Measurements from ENCODE around the gene LRP3. TPM values are rescaled to one million over a fixed set of nuclear protein-coding genes. Genes with fewer than 3 reads are reported as not detected.

LRP3 gene
- total and polyA plus RNA-seq, 2 of the 13 experiments (the other 11 are each of a cell fraction or from before 2014, with no cell fraction given): 17.6 to 51.6 TPM

DNA sequence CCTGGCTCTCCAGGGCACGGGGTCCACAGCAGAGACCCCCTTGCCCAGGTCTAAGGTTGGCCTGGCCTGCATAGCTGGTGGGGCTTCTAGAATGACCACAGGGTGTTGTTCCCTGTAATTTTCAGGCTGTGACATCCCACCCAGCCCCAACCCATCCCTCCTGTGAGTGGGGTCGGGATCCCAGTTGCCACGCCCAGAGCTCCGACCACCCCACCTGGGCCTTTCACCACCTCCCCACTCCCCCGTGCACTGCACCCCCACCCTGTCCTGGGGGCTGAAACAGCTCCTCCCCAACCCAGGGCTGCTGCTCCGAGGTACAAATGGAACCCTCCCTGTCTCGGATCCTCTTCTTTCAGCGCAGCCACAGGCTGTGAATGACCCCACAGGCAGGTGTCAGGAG, 40.0 kb downstream of the LRP3 start:
- POLR2A ChIA-PET: no interaction called here
- Histone ChIP-seq H3K4me1 (ENCODE audit: insufficient read depth, low read length) (peaks cover 38% of the 10 kb centered on the region), H3K4me2 (ENCODE audit: low read depth, low read length) (no peak overlapping the region), H3K4me3 (replicated peaks in 1 of 3; ENCODE audit: insufficient read depth in 1 of 3, low read depth in 2 of 3, low read length in 3 of 3) (no peak overlapping the region), H3K9ac (ENCODE audit: insufficient read depth, low read depth, low read length) (no peak overlapping the region), H3K79me2 (ENCODE audit: insufficient read depth, low read length) (no peaks in the 10 kb centered on the region), H3K27ac (ENCODE audit: extremely low read length, insufficient read depth, low read length) (no peak overlapping the region), H4K20me1 (ENCODE audit: insufficient read depth, low read length) (no peaks in the 10 kb centered on the region), H3K27me3 (ENCODE audit: control insufficient read depth in 1 of 2, insufficient read depth in 2 of 2, low read length in 2 of 2) (peaks cover 2 to 6% of the 10 kb centered on the region in 2 experiments; a peak in 1 of 5 replicates), H2AFZ (ENCODE audit: low read length) (no peak overlapping the region), H3K36me3 (replicated peaks in 1 of 2; ENCODE audit: control insufficient read depth in 1 of 2, insufficient read depth in 2 of 2, low read length in 2 of 2) (no peaks in the 10 kb centered on the region), H3K9me3 (ENCODE audit: low read length) (no peaks in the 10 kb centered on the region)
- FAIRE-seq (no peak), ATAC-seq (no peak), DNase-seq (ENCODE audit: low spot score) (no peak)
- CTCF ChIA-PET (ENCODE audit: low intra/inter-chr PET ratio, low total read pairs): interaction anchor here (2.5 kb wide), 1 partner anchor 173 kb away, joined by 20 read pairs; no protein-coding TSS in a partner anchor
- BruUV-seq (replicated peaks): no TSS peak
- in situ Hi-C loops (cut with HindIII; ENCODE audit: extremely low pct_ligation_motif_present, low pct_unique_long_range_greater_than_20kb): no loop called here
- TF ChIP-seq CREM (IDR thresholded peaks at IDR 0.05): no peak
- no peak for TF ChIP-seq CREM (CRISPR knock-in tag; IDR thresholded peaks at IDR 0.05)
- no peak for TF ChIP-seq ZKSCAN5 (CRISPR knock-in tag; IDR thresholded peaks at IDR 0.05)
- no peak for TF ChIP-seq NFRKB (IDR thresholded peaks at IDR 0.05)
- TF ChIP-seq, protein P1, sequence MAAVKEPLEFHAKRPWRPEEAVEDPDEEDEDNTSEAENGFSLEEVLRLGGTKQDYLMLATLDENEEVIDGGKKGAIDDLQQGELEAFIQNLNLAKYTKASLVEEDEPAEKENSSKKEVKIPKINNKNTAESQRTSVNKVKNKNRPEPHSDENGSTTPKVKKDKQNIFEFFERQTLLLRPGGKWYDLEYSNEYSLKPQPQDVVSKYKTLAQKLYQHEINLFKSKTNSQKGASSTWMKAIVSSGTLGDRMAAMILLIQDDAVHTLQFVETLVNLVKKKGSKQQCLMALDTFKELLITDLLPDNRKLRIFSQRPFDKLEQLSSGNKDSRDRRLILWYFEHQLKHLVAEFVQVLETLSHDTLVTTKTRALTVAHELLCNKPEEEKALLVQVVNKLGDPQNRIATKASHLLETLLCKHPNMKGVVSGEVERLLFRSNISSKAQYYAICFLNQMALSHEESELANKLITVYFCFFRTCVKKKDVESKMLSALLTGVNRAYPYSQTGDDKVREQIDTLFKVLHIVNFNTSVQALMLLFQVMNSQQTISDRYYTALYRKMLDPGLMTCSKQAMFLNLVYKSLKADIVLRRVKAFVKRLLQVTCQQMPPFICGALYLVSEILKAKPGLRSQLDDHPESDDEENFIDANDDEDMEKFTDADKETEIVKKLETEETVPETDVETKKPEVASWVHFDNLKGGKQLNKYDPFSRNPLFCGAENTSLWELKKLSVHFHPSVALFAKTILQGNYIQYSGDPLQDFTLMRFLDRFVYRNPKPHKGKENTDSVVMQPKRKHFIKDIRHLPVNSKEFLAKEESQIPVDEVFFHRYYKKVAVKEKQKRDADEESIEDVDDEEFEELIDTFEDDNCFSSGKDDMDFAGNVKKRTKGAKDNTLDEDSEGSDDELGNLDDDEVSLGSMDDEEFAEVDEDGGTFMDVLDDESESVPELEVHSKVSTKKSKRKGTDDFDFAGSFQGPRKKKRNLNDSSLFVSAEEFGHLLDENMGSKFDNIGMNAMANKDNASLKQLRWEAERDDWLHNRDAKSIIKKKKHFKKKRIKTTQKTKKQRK (IDR thresholded peaks at IDR 0.05; ENCODE audit: low read length): no peak
- no peak for TF ChIP-seq ERF (CRISPR knock-in tag; IDR thresholded peaks at IDR 0.05)
- TF ChIP-seq KLF6 (CRISPR knock-in tag; IDR thresholded peaks at IDR 0.05): no peak
- TF ChIP-seq ARNT2 (CRISPR knock-in tag; IDR thresholded peaks at IDR 0.05; ENCODE audit: low read depth): no peak
- TF ChIP-seq NFATC3 (CRISPR knock-in tag; IDR thresholded peaks at IDR 0.05): no peak
- no peak for TF ChIP-seq ZNF512B (CRISPR knock-in tag; IDR thresholded peaks at IDR 0.05; ENCODE audit: borderline replicate concordance)
- no peak for TF ChIP-seq ZNF772 (CRISPR knock-in tag; IDR thresholded peaks at IDR 0.05)
- TF ChIP-seq EZH2 (conservative IDR thresholded peaks at IDR 0.05; ENCODE audit: low read depth, low read length): no peak
- TF ChIP-seq, protein P2, sequence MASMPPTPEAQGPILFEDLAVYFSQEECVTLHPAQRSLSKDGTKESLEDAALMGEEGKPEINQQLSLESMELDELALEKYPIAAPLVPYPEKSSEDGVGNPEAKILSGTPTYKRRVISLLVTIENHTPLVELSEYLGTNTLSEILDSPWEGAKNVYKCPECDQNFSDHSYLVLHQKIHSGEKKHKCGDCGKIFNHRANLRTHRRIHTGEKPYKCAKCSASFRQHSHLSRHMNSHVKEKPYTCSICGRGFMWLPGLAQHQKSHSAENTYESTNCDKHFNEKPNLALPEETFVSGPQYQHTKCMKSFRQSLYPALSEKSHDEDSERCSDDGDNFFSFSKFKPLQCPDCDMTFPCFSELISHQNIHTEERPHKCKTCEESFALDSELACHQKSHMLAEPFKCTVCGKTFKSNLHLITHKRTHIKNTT (CRISPR knock-in tag; IDR thresholded peaks at IDR 0.05): no peak
- TF ChIP-seq POGZ (CRISPR knock-in tag; IDR thresholded peaks at IDR 0.05): no peak
- no peak for TF ChIP-seq ZBTB7B (CRISPR knock-in tag; IDR thresholded peaks at IDR 0.05)
- intact Hi-C loops (cut with micrococcal nuclease; ENCODE audit: unreplicated experiment): no loop called here
- 30% methylated on average over 6 of the region's 8 CpGs for WGBS (ENCODE audit: low lambda C conversion rate)
